Ovary (tissue), 9 donors: Measurements from ENCODE around the gene DAGLA. TPM values are rescaled to one million over a fixed set of nuclear protein-coding genes. Genes with fewer than 3 reads are reported as not detected.

ENCODE experiments used
- DNase-seq, 5 donors: peaks; one replicate each; pipeline ENCODE4 v3.0.0-alpha.2; 2019 to 2020
- H3K27ac ChIP-seq, 2 donors: fragments of 200-600 bp; one replicate each; pipeline versions ENCODE4 v1.5.1 to v1.8.0; 2019 to 2022
- H3K27me3 ChIP-seq: fragments of 200-600 bp; one replicate; pipeline ENCODE4 v1.8.0; 2022
- H3K36me3 ChIP-seq: fragments of 200-600 bp; sonication (generic); one replicate; pipeline ENCODE4 v1.5.1; 2019
- H3K4me1 ChIP-seq: one replicate; pipeline ENCODE4 v1.8.1; 2013; ENCODE audit warnings: mild to moderate bottlenecking, moderate library complexity; ENCODE audit not compliant: insufficient read depth
- H3K4me3 ChIP-seq: fragments of 200-600 bp; sonication (generic); one replicate; pipeline ENCODE4 v1.5.1; 2017
- H3K9me3 ChIP-seq, 2 donors: fragments of 200-600 bp in 1 of 2; sonication (generic) in 1 of 2; one replicate each; pipeline versions ENCODE4 v1.5.1 to v1.8.1; 2013 to 2019; ENCODE audit warnings: mild to moderate bottlenecking in 1 of 2, moderate library complexity in 1 of 2
- CTCF ChIP-seq, 3 donors: fragments of 450-650 bp in 2 of 3; fragments of 200-600 bp in 1 of 3; IDR thresholded peaks; one replicate each; pipeline versions ENCODE4 v1.5.1 to v1.8.0; 2016 to 2022; ENCODE audit warnings: antibody characterized with exemption in 3 of 3, mild to moderate bottlenecking in 1 of 3
- EP300 ChIP-seq: sonication (generic); formaldehyde crosslinking; IDR thresholded peaks from one replicate; pipeline ENCODE4 v1.6.1; 2017; ENCODE audit warnings: antibody characterized with exemption
- POLR2A ChIP-seq: fragments of 450-650 bp; IDR thresholded peaks from one replicate; pipeline ENCODE4 v1.6.1; 2017; ENCODE audit warnings: antibody characterized with exemption, mild to moderate bottlenecking, moderate library complexity
- WGBS, 3 donors: extraction: QIAGEN DNeasy Blood & Tissue Kit in 1 of 3; methylation state at CpG; one replicate each; pipeline versions ENCODE4 v1.1.5 to v1.1.7; 2013 to 2017; 5-methylcytosine and 5-hydroxymethylcytosine counted together
- intact Hi-C, 4 donors: fragments of 100-400 bp; cut with DNase I; formaldehyde crosslinking; loops; one replicate each; pipeline versions ENCODE4 v1.11.0 to v1.15.1; 2022 to 2023
- polyA plus RNA-seq, 2 donors: library from polyadenylated mRNA; stranded (reverse); fragments of 200-250 nt in 1 of 2; fragments of 350-450 nt in 1 of 2; fragmentation: Illumina TruSeq in 1 of 2; extraction: RNeasy Lipid Tissue Mini Kit (QIAGEN cat#74804) in 1 of 2; gene quantifications; one replicate each; pipeline ENCODE4 v1.2.3, GENCODE V29; 2013 to 2014
- total RNA-seq, 7 donors: library from RNA; depleted of rRNA in 2 of 7; stranded (reverse); fragments of >200 nt in 2 of 7; fragmentation: NEBNext Ultra II Directional in 3 of 7; extraction: Animal tissue kit (Norgen Biotek cat#: 25700) in 3 of 7; gene quantifications; one replicate each; pipeline versions ENCODE4 v1.1.0 to v1.2.4, GENCODE V29; 2016 to 2023
- donor health status: DM: no; HTN: no; CAD: no; lungs with moderate emphysema.
- donor health status: DM: no; HTN: no; CAD: no.
- donor health status: Bipolar disorder and iron deficiency.
- donor health status: DM: yes; HTN: yes; CAD: no.
- donor health status: DM: no; HTN: no; CAD: no.
- donor health status: DM: yes; HTN: yes; CAD: no.

DAGLA gene
- total and polyA plus RNA-seq, 9 donors, result 0.40 to 4.4 (median 1.5) TPM

GRCh38 chr11:61784506-61784805, 104.3 kb downstream of the DAGLA start:
- no peak overlapping the region for H3K27ac ChIP-seq
- peak in 1 of 5 donors; percentile 33 for DNase-seq
- H3K4me3 ChIP-seq, result no peak overlapping the region
- H3K27me3 ChIP-seq, result no peaks in the 10 kb centered on the region
- H3K4me1 ChIP-seq, result no peaks in the 10 kb centered on the region
- TF ChIP-seq EP300 (no peak), CTCF (IDR thresholded peaks at IDR 0.05) (no peak), POLR2A (no peak)
- 70 to 78% (median 77%) methylated on average over 7 of the region's 7 CpGs for WGBS, 3 donors
- intact Hi-C loops, result no loop called here
- H3K9me3 ChIP-seq, result no peaks in the 10 kb centered on the region
- H3K36me3 ChIP-seq, result no peaks in the 10 kb centered on the region

GRCh38 chr11:61785837-61786402, 105.7 kb downstream of the DAGLA start:
- no peak overlapping the region for H3K27ac ChIP-seq
- H3K36me3 ChIP-seq, result no peaks in the 10 kb centered on the region
- 78 to 83% (median 78%) methylated on average over 11 of the region's 11 CpGs for WGBS, 3 donors
- TF ChIP-seq CTCF (IDR thresholded peaks at IDR 0.05) (no peak), EP300 (no peak), POLR2A (no peak)
- no peak overlapping the region for H3K4me3 ChIP-seq
- DNase-seq, result no peak
- no peaks in the 10 kb centered on the region for H3K4me1 ChIP-seq
- no peaks in the 10 kb centered on the region for H3K27me3 ChIP-seq
- no peaks in the 10 kb centered on the region for H3K9me3 ChIP-seq
- intact Hi-C loops, result no loop called here

GRCh38 chr11:61787928-61788491, 107.8 kb downstream of the DAGLA start:
- Histone ChIP-seq H3K4me1 (peaks cover 2% of the 10 kb centered on the region), H3K36me3 (no peaks in the 10 kb centered on the region), H3K27me3 (no peaks in the 10 kb centered on the region), H3K27ac (no peak overlapping the region), H3K4me3 (no peak overlapping the region), H3K9me3 (no peaks in the 10 kb centered on the region)
- intact Hi-C loops, result no loop called here
- TF ChIP-seq CTCF (IDR thresholded peaks at IDR 0.05) (peak in 1 of 3 donors; percentile 40), EP300 (no peak), POLR2A (no peak)
- no peak for DNase-seq
- WGBS, 3 donors, result 37 to 40% (median 40%) methylated on average over 9 of the region's 9 CpGs

- no peaks in the 10 kb centered on the region for H3K9me3 ChIP-seq
- H3K4me1 ChIP-seq, result peaks cover 5% of the 10 kb centered on the region
- peak in 1 of 3 donors; percentile 15 for TF ChIP-seq CTCF (IDR thresholded peaks at IDR 0.05)
- no peak for TF ChIP-seq EP300
- intact Hi-C loops, result loop anchor here in 2 of 4 donors (1.0 to 10.0 kb wide), 4 partner anchors 40 to 315 kb away; partner anchors contain the start of genes FADS3 (in 1 of the 2) and MYRF (in 1 of the 2)
- H3K27ac ChIP-seq, result peak overlapping the region; percentile 85 to 90
- WGBS, 3 donors, result 1 to 4% (median 2%) methylated on average over 14 of the region's 14 CpGs
- peak; percentile 78 to 88 (median 85) for DNase-seq
- H3K4me3 ChIP-seq, result peak overlapping the region; percentile 65
- no peaks in the 10 kb centered on the region for H3K27me3 ChIP-seq
- no peaks in the 10 kb centered on the region for H3K36me3 ChIP-seq
Measured at GRCh38 chr11:61791737-61792309, 111.6 kb downstream of the DAGLA start.
